OCI-LY7 (cell line): ENCODE measurements around the gene B3GNT3. TPM values are rescaled to one million over a fixed set of nuclear protein-coding genes. Genes with fewer than 3 reads are reported as not detected.

ENCODE experiments used
- BruUV-seq: library from RNA; stranded (reverse); fragments of 400-500 nt; replicated peaks from 2 replicates; lab custom pipeline; 2021; lab: Mats Ljungman, UMichigan
- CTCF ChIA-PET: fragments of 300-600 bp; sonication (Branson Sonifier 250); formaldehyde crosslinking; loops from one replicate; lab custom pipeline; 2022; ENCODE audit warnings: antibody characterized with exemption; ENCODE audit not compliant: unreplicated experiment; lab: Charles Lee
- POLR2A ChIA-PET: fragments of 300-600 bp; sonication (Branson Sonifier 250); formaldehyde crosslinking; loops from one replicate; lab custom pipeline; 2022; ENCODE audit warnings: antibody characterized with exemption; lab: Charles Lee
- DNase-seq: peaks from one replicate; pipeline ENCODE4 v3.0.0-alpha.2; 2015; ENCODE audit warnings: low spot score
- H2AFZ ChIP-seq: fragments of 200-600 bp; sonication (generic), shearing (Covaris generic); 2 replicates; pipeline ENCODE4 v1.6.1; 2014; ENCODE audit warnings: mild to moderate bottlenecking, antibody characterized with exemption, low read length, moderate library complexity
- H3K27ac ChIP-seq: fragments of 200-600 bp; sonication (generic); 2 replicates; pipeline ENCODE4 v1.5.1; 2014; ENCODE audit warnings: mixed run types, low read depth, mild to moderate bottlenecking, moderate library complexity, low read length, inconsistent platforms; ENCODE audit not compliant: poor library complexity, severe bottlenecking
- H3K36me3 ChIP-seq: fragments of 200-600 bp; sonication (generic); 2 replicates; pipeline ENCODE4 v1.6.1; 2014; ENCODE audit warnings: mild to moderate bottlenecking, antibody characterized with exemption, low read length, moderate library complexity, mixed read lengths; ENCODE audit not compliant: insufficient read depth
- H3K4me1 ChIP-seq: fragments of 200-600 bp; sonication (generic); 2 replicates; pipeline ENCODE4 v1.5.1; 2014; ENCODE audit warnings: mild to moderate bottlenecking, low read length; ENCODE audit not compliant: insufficient read depth, poor library complexity, severe bottlenecking
- H3K4me2 ChIP-seq: fragments of 200-600 bp; sonication (generic); 2 replicates; pipeline ENCODE4 v1.6.1; 2014; ENCODE audit warnings: mild to moderate bottlenecking, low read length
- H3K4me3 ChIP-seq: fragments of 200-600 bp; sonication (generic); 2 replicates; pipeline ENCODE4 v1.5.1; 2014; ENCODE audit warnings: mild to moderate bottlenecking, low read depth, low read length; ENCODE audit not compliant: poor library complexity, severe bottlenecking
- H3K79me2 ChIP-seq: fragments of 200-600 bp; sonication (generic); 2 replicates; pipeline ENCODE4 v1.6.1; 2016; ENCODE audit warnings: low read depth, mild to moderate bottlenecking, low read length, moderate library complexity, mixed read lengths; ENCODE audit not compliant: insufficient read depth
- H3K9me2 ChIP-seq: fragments of 200-600 bp; sonication (generic); 2 replicates; pipeline ENCODE4 v1.6.1; 2016; ENCODE audit warnings: mild to moderate bottlenecking, low read length, mixed read lengths; ENCODE audit not compliant: insufficient read depth
- H3K9me3 ChIP-seq: fragments of 200-600 bp; sonication (generic); 2 replicates; pipeline ENCODE4 v1.6.1; 2014; ENCODE audit warnings: mild to moderate bottlenecking, mixed run types, low read length, mixed read lengths
- H4K20me1 ChIP-seq: fragments of 200-600 bp; sonication (generic); 2 replicates; pipeline ENCODE4 v1.6.1; 2014; ENCODE audit warnings: mild to moderate bottlenecking, antibody characterized with exemption, low read length, moderate library complexity, mixed read lengths; ENCODE audit not compliant: insufficient read depth
- CTCF ChIP-seq: fragments of 200-600 bp; sonication (generic); conservative IDR thresholded peaks from 2 replicates; pipeline ENCODE4 v1.5.1; 2014; ENCODE audit warnings: mild to moderate bottlenecking, antibody characterized with exemption, low read length, moderate library complexity, mixed read lengths
- EZH2phosphoT487 ChIP-seq: fragments of 200-600 bp; sonication (generic); IDR thresholded peaks from 2 replicates; pipeline ENCODE4 v1.6.1; 2018; ENCODE audit warnings: low read depth, borderline replicate concordance, mild to moderate bottlenecking, mixed run types, antibody characterized with exemption, low read length, moderate library complexity, mixed read lengths
- intact Hi-C: fragments of 100-400 bp; cut with micrococcal nuclease; formaldehyde crosslinking; loops from one replicate; pipeline ENCODE4 v1.10.0; 2022; ENCODE audit not compliant: unreplicated experiment
- total RNA-seq, 2 experiments: library from RNA; depleted of rRNA in 1 of 2; stranded (reverse); fragments of >200 nt in 1 of 2; shearing (Covaris generic) in 1 of 2; gene quantifications; 2 replicates each; pipeline ENCODE4 v1.2.3, GENCODE V29; 2014 to 2022

The B3GNT3 gene
- total RNA-seq, 2 experiments from 2014 or later: not detected

GRCh38 chr19:17794412-17794730 is 567 bp upstream of the B3GNT3 start:
- ChIA-PET POLR2A (no interaction called here), CTCF (no interaction called here)
- Histone ChIP-seq H3K79me2 (no peaks in the 10 kb centered on the region), H3K4me1 (peaks cover 4% of the 10 kb centered on the region), H3K27ac (no peak overlapping the region), H4K20me1 (no peaks in the 10 kb centered on the region), H2AFZ (no peak overlapping the region), H3K4me3 (no peak overlapping the region), H3K4me2 (no peak overlapping the region), H3K9me2 (no peaks in the 10 kb centered on the region), H3K36me3 (0 out of 2 replicates have a peak, but pooled peaks cover under 1% of the 10 kb centered on the region), H3K9me3 (no peaks in the 10 kb centered on the region)
- intact Hi-C loops: no loop called here
- no TSS peak for BruUV-seq
- DNase-seq: no peak
- TF ChIP-seq EZH2phosphoT487 (no peak), CTCF (no peak)

GRCh38 chr19:17795495-17795856 is 538 bp downstream of the B3GNT3 start:
- intact Hi-C loops: no loop called here
- H3K27ac ChIP-seq: no peak overlapping the region
- H3K4me3 ChIP-seq: no peak overlapping the region
- no peak overlapping the region for H3K4me2 ChIP-seq
- no peaks in the 10 kb centered on the region for H4K20me1 ChIP-seq
- no peak for DNase-seq
- no peaks in the 10 kb centered on the region for H3K9me2 ChIP-seq
- H3K36me3 ChIP-seq: no peaks in the 10 kb centered on the region
- H3K9me3 ChIP-seq: no peaks in the 10 kb centered on the region
- no peaks in the 10 kb centered on the region for H3K79me2 ChIP-seq
- no peak for TF ChIP-seq EZH2phosphoT487
- no peak for TF ChIP-seq CTCF
- no TSS peak for BruUV-seq
- no peak overlapping the region for H2AFZ ChIP-seq
- peaks cover 4% of the 10 kb centered on the region for H3K4me1 ChIP-seq
- POLR2A ChIA-PET: no interaction called here
- CTCF ChIA-PET: no interaction called here

- Histone ChIP-seq H4K20me1 (no peaks in the 10 kb centered on the region), H3K9me3 (no peaks in the 10 kb centered on the region), H3K4me2 (no peak overlapping the region), H3K79me2 (no peaks in the 10 kb centered on the region), H3K36me3 (no peaks in the 10 kb centered on the region), H3K4me1 (peaks cover 4% of the 10 kb centered on the region), H3K4me3 (no peak overlapping the region), H3K27ac (no peak overlapping the region), H3K9me2 (no peaks in the 10 kb centered on the region), H2AFZ (no peak overlapping the region)
- intact Hi-C loops: no loop called here
- ChIA-PET POLR2A (interaction anchor here (0.6 kb wide), 1 partner anchor 32 kb away, joined by 4 read pairs; no protein-coding TSS in a partner anchor), CTCF (no interaction called here)
- no TSS peak for BruUV-seq
- DNase-seq: no peak
- TF ChIP-seq CTCF: no peak
- TF ChIP-seq EZH2phosphoT487: no peak
Observed at GRCh38 chr19:17796013-17796837, 1.3 kb downstream of the B3GNT3 start.
